Lower lobe of right lung (tissue), 2 donors: ENCODE measurements around the gene GRID1. TPM values are rescaled to one million over a fixed set of nuclear protein-coding genes. Genes with fewer than 3 reads are reported as not detected.

Source experiments
- ATAC-seq, 2 donors: fragments of 200-7000 bp; cut with Tn5 transposase; one replicate each; pipeline ENCODE4 v1.9.1; 2020 to 2022; ENCODE audit warnings: mild to moderate bottlenecking in 2 of 2, moderate library complexity in 2 of 2
- DNase-seq: peaks from one replicate; pipeline ENCODE4 v3.0.0-alpha.2; 2020
- H3K27ac ChIP-seq: fragments of 200-600 bp; one replicate; pipeline ENCODE4 v1.8.0; 2022
- H3K27me3 ChIP-seq: fragments of 200-600 bp; one replicate; pipeline ENCODE4 v1.8.0; 2022; ENCODE audit warnings: low read depth
- H3K36me3 ChIP-seq: fragments of 200-600 bp; one replicate; pipeline ENCODE4 v1.8.0; 2022; ENCODE audit warnings: mild to moderate bottlenecking
- H3K4me1 ChIP-seq: fragments of 200-600 bp; one replicate; pipeline ENCODE4 v1.8.0; 2022
- H3K4me3 ChIP-seq: fragments of 200-600 bp; one replicate; pipeline ENCODE4 v1.8.0; 2022; ENCODE audit warnings: mild to moderate bottlenecking
- H3K9me3 ChIP-seq: fragments of 200-600 bp; one replicate; pipeline ENCODE4 v1.8.0; 2022
- intact Hi-C: fragments of 100-400 bp; cut with DNase I; formaldehyde crosslinking; loops from one replicate; pipeline ENCODE4 v1.11.0; 2022
- total RNA-seq: library from RNA; stranded (reverse); fragmentation: NEBNext Ultra II Directional; extraction: Animal tissue kit (Norgen Biotek cat#: 25700); gene quantifications from one replicate; pipeline ENCODE4 v1.2.1, GENCODE V29; 2021
- TF ChIP-seq, protein P1 (sequence below): fragments of 200-600 bp; IDR thresholded peaks from one replicate; pipeline ENCODE4 v1.8.0; 2022; ENCODE audit warnings: antibody characterized with exemption, mild to moderate bottlenecking
- donor health status: DM: no; HTN: yes; CAD: no; lungs with severe emphysema.

The GRID1 gene
- total RNA-seq, 1 donor from 2014 or later = 2.5 TPM

DNA sequence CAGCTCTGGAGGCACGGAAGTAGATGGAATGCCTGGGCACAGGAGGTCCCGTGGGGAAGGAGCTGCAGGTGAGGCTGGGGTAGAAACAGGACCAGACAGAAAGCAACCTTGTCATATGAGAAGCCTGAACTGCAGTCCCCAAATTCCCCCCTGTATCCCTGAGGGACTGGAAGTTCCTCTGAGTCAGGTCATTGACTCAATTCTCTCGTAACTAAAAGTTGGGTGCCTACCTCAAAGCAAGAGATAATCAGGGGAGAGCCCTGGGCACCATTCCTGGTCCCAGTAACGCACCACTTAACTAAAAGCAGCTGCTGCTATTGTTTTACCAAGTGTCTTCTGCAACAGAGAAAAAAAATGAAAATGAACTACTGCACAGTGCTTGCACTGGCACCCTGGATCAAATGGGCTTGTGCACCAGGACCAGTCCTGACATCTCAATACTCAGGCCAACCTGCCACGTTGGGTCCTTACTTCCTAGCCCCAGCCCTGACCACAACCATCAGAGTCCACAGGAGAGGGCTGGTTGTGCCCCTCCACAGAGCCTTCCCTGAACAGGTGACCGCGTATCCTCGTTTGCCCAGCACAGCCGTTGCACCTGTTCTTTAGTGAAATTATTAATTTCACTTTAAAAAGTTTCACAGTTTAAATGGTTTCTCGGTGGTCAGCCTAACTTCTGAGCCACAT is 79.3 kb downstream of the GRID1 start:
- Histone ChIP-seq H3K36me3 (no peaks in the 10 kb centered on the region), H3K27me3 (no peaks in the 10 kb centered on the region), H3K27ac (no peak overlapping the region), H3K9me3 (no peaks in the 10 kb centered on the region), H3K4me1 (no peaks in the 10 kb centered on the region), H3K4me3 (no peak overlapping the region)
- intact Hi-C loops = no loop called here
- ATAC-seq = no peak
- DNase-seq = no peak
- TF ChIP-seq, protein P1, sequence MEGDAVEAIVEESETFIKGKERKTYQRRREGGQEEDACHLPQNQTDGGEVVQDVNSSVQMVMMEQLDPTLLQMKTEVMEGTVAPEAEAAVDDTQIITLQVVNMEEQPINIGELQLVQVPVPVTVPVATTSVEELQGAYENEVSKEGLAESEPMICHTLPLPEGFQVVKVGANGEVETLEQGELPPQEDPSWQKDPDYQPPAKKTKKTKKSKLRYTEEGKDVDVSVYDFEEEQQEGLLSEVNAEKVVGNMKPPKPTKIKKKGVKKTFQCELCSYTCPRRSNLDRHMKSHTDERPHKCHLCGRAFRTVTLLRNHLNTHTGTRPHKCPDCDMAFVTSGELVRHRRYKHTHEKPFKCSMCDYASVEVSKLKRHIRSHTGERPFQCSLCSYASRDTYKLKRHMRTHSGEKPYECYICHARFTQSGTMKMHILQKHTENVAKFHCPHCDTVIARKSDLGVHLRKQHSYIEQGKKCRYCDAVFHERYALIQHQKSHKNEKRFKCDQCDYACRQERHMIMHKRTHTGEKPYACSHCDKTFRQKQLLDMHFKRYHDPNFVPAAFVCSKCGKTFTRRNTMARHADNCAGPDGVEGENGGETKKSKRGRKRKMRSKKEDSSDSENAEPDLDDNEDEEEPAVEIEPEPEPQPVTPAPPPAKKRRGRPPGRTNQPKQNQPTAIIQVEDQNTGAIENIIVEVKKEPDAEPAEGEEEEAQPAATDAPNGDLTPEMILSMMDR = no peak

DNA sequence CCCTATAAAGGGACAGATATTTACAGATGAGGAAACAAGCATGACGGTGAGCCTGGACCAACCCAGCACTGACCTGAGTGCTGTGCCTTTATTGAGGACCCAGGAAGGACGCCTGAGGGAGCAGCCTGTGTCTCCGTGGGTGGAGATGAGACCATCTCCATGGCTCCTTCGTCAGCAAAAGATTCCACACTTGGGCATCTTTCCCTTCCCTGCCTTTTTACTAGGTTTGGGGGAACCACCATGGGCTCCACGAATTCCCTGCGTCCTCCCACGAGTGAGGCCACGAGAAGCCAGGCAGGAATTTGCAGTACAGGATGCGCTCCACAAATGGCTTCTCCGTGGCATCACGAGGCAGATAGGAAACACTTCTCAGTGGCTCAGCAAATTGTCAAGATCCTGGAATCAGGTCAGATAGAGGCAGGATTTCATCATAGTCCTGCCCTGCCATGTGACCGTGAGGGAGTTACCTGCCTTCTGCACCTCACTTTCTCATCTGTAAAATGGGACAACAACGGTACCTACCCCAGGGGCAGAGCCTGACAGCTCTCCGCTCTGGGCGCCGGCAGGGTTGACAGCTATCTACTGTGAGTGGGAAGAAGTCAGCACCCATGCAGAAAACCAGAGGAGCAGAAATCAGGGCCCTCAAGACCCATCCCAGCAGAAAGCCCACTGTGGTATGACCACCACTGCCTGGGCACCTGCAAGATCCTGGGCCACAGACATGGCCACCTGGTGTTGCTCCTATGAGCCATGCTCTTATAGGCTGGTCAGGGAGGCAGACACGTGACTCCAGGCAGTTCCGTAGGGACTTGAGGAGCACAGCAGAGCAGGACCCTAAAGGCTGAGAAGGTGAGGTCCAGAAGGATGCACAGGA is 80.1 kb downstream of the GRID1 start:
- no peak for DNase-seq
- no peaks in the 10 kb centered on the region for H3K36me3 ChIP-seq
- intact Hi-C loops = no loop called here

DNA sequence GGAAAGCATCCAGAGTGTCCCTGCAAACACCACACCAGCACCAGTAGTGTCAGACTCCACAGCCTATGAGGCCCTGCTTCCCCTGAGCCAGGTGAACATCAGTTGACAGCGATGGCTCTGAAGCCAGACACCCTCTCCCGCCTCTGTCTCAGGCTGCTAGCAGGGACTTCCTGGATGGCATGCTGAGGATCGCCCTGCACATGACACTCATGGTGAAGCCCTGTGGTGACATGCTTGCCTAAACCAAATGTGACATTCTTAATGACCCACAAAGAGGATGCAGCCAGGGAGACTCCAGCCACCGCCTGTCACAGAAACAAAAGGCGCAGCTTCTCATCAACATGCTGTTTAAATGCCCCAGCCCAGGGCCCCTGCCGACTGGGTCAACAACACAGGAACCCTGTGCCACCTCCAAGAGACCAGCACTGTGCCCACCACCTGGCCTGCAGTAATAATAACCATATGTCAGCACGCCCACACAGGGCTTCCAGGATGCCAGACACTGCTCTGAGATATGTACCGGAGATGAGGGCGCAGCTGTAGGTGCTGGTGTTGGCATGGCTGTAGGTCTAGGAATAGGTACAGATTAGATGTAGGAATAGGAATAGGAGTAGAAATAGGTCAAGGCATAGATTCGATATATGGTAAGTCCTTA is 81.3 kb downstream of the GRID1 start:
- no peaks in the 10 kb centered on the region for H3K27me3 ChIP-seq
- no peak for DNase-seq

More for the DNA sequence above, 80.1 kb downstream of the GRID1 start:
- H3K27me3 ChIP-seq = no peaks in the 10 kb centered on the region
- H3K9me3 ChIP-seq = no peaks in the 10 kb centered on the region
- TF ChIP-seq, protein P1 = no peak
- H3K4me3 ChIP-seq = no peak overlapping the region
- H3K4me1 ChIP-seq = no peaks in the 10 kb centered on the region
- ATAC-seq = no peak
- H3K27ac ChIP-seq = no peak overlapping the region

DNA sequence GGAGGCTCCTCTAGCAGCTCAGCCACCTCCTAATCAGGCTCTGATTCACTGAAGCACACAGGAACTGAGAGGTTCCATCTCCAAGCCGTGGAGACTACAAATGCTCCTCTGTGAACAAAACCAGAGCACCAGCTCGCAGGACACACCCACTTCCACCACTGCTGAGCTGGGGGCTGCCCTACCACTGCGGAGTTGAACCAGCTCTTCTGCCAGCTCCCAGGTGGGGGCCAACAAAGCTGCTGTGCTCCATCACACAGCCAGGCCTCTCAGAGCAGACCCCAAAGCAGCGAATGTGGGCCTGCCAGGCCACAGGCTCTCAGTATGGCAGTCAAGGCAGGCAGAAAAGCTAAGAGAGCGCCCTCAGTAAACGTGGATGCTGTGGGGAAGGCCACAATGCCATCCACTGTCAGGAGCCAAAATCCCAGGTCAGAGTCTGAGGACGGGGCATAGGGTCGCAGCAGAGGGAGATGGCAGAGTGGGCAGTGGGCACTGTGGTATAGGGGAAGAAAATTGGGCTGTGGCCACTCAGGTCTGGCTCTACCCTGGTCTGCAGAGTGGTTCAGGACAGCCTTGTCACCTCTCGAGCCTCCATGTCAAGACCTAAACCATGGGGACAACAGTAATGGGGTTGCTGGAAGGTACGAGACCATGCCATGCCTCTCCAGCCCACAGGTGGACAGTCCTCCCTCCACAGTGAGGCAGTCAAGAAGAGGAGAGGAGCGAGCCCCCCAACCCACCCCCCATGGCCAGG is 82.1 kb downstream of the GRID1 start:
- no peak overlapping the region for H3K4me3 ChIP-seq
- no peaks in the 10 kb centered on the region for H3K36me3 ChIP-seq
- H3K9me3 ChIP-seq = no peaks in the 10 kb centered on the region
- no peaks in the 10 kb centered on the region for H3K4me1 ChIP-seq
- ATAC-seq = no peak
- intact Hi-C loops = no loop called here
- no peak for DNase-seq
- no peaks in the 10 kb centered on the region for H3K27me3 ChIP-seq
- H3K27ac ChIP-seq = no peak overlapping the region
- TF ChIP-seq, protein P1 = no peak

More for the DNA sequence above, 81.3 kb downstream of the GRID1 start:
- TF ChIP-seq, protein P1 = no peak
- H3K9me3 ChIP-seq = no peaks in the 10 kb centered on the region
- no peaks in the 10 kb centered on the region for H3K36me3 ChIP-seq
- no peak overlapping the region for H3K27ac ChIP-seq
- no peak for ATAC-seq
- H3K4me3 ChIP-seq = no peak overlapping the region
- intact Hi-C loops = no loop called here
- no peaks in the 10 kb centered on the region for H3K4me1 ChIP-seq
